ENCODE data around the gene PRAF2.

GRCh38 chrX:49066278-49066677 lies 7.5 kb downstream of the PRAF2 start:
- TF ChIP-seq, protein P1, sequence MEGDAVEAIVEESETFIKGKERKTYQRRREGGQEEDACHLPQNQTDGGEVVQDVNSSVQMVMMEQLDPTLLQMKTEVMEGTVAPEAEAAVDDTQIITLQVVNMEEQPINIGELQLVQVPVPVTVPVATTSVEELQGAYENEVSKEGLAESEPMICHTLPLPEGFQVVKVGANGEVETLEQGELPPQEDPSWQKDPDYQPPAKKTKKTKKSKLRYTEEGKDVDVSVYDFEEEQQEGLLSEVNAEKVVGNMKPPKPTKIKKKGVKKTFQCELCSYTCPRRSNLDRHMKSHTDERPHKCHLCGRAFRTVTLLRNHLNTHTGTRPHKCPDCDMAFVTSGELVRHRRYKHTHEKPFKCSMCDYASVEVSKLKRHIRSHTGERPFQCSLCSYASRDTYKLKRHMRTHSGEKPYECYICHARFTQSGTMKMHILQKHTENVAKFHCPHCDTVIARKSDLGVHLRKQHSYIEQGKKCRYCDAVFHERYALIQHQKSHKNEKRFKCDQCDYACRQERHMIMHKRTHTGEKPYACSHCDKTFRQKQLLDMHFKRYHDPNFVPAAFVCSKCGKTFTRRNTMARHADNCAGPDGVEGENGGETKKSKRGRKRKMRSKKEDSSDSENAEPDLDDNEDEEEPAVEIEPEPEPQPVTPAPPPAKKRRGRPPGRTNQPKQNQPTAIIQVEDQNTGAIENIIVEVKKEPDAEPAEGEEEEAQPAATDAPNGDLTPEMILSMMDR (IDR thresholded peaks at IDR 0.05; ENCODE audit: poor library complexity) = no peak
- no peak for TF ChIP-seq EZH2 (IDR thresholded peaks at IDR 0.05; ENCODE audit: borderline replicate concordance)
